ENCODE results near the gene KIF2C. TPM values are rescaled to one million over a fixed set of nuclear protein-coding genes. Genes with fewer than 3 reads are reported as not detected.
"Not testable (repeated sequence)": the region's sequence is repeated elsewhere in the genome, so short reads cannot be mapped to it uniquely, and the experiment has no call there.

Gene KIF2C
- total and polyA plus RNA-seq, 10 donors: 1.4 to 7.6 (median 4.5) TPM

DNA sequence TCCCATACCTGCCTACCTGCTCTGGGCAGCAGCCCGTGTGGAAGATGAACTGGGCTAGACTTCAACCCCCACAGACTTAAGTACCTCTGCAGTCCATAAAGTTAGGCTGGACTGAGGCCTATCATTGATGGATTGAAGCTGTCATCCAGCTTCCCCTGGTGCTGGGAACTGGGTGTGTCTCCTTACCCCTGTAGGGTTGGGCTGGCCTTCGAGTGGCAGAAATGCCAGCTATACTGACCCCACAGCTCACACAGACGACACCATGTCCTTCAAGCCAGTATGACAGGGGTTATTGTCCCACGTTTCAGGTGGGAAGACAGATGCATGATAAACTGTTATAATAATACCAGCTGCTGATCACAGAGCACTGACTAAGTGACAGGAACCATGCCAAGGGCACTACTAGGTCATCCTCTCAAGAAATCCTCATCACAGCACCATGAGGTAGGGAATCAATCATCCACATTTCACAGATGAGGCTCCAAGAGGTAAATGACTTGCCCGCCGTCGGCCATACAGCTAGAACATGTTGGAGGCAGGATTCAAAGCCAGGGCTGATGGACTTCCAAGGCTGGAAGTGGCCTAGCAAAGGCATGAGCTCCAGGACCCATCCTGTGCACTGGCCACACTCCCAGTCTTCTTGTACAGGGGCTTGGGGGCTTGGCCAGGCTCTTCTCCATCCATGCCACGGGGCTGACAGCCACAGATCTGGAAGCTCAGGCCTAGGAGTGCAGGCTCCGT is 48.7 kb downstream of the KIF2C start, which contains the start of gene BEST4:
Gene BEST4 (minus strand): TSS at position 51 of the 741 bp plus-strand sequence. CDS start 465 bp downstream, outside the sequence.
- Histone ChIP-seq H3K27me3 (replicated peaks in 1 of 7) (no peaks in the 10 kb centered on the region), H3K4me1 (peaks cover 12 to 36% (median 35%) of the 10 kb centered on the region in 6 donors), H3K4me3 (no peak within 1 kb of the TSS), H3K36me3 (no peaks in the 10 kb centered on the region), H3K27ac (peak within 1 kb of the TSS in 2 of 8 donors; percentile 5 to 73), H3K9me3 (no peaks in the 10 kb centered on the region)
- no peak for DNase-seq
- 63 to 86% (median 77%) methylated on average over 3 to 9 of the region's 9 CpGs for WGBS, 5 donors
- TF ChIP-seq POLR2AphosphoS5 (IDR thresholded peaks at IDR 0.05): no peak
- TF ChIP-seq, protein P1, sequence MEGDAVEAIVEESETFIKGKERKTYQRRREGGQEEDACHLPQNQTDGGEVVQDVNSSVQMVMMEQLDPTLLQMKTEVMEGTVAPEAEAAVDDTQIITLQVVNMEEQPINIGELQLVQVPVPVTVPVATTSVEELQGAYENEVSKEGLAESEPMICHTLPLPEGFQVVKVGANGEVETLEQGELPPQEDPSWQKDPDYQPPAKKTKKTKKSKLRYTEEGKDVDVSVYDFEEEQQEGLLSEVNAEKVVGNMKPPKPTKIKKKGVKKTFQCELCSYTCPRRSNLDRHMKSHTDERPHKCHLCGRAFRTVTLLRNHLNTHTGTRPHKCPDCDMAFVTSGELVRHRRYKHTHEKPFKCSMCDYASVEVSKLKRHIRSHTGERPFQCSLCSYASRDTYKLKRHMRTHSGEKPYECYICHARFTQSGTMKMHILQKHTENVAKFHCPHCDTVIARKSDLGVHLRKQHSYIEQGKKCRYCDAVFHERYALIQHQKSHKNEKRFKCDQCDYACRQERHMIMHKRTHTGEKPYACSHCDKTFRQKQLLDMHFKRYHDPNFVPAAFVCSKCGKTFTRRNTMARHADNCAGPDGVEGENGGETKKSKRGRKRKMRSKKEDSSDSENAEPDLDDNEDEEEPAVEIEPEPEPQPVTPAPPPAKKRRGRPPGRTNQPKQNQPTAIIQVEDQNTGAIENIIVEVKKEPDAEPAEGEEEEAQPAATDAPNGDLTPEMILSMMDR (IDR thresholded peaks at IDR 0.05 in 8 of 11, conservative IDR thresholded peaks at IDR 0.05 in 3 of 11): no peak
- no peak for TF ChIP-seq POLR2A (IDR thresholded peaks at IDR 0.05)
- intact Hi-C loops (cut with DNase I; ENCODE audit: low total_unique reads): loop anchor here (5.0 to 10.0 kb wide), 2 partner anchors 34 to 53 kb away; partner anchors contain the start of genes KIF2C and RNU5D-1

GRCh38 chr1:44790968-44791801 is 51.5 kb downstream of the KIF2C start:
- WGBS, 5 donors: 73 to 84% (median 75%) methylated on average over 7 of the region's 7 CpGs
- Histone ChIP-seq H3K4me1 (peaks cover 0 to 7% (median 6%) of the 10 kb centered on the region in 6 donors), H3K27ac (no peak overlapping the region), H3K27me3 (replicated peaks in 1 of 7) (no peaks in the 10 kb centered on the region), H3K9me3 (no peaks in the 10 kb centered on the region), H3K4me3 (no peak overlapping the region), H3K36me3 (no peaks in the 10 kb centered on the region)
- intact Hi-C loops (cut with DNase I; ENCODE audit: low total_unique reads): no loop called here
- TF ChIP-seq POLR2AphosphoS5 (IDR thresholded peaks at IDR 0.05): no peak
- TF ChIP-seq, protein P1 (IDR thresholded peaks at IDR 0.05 in 8 of 11, conservative IDR thresholded peaks at IDR 0.05 in 3 of 11): no peak
- no peak for TF ChIP-seq POLR2A (IDR thresholded peaks at IDR 0.05)
- peak; percentile 61 for DNase-seq

GRCh38 chr1:44792736-44793502 is 53.3 kb downstream of the KIF2C start:
- no peaks in the 10 kb centered on the region for H3K27me3 ChIP-seq (replicated peaks in 1 of 7)
- no peaks in the 10 kb centered on the region for H3K36me3 ChIP-seq
- H3K4me1 ChIP-seq: no peaks in the 10 kb centered on the region
- no peak for TF ChIP-seq POLR2A (IDR thresholded peaks at IDR 0.05)
- TF ChIP-seq, protein P1 (IDR thresholded peaks at IDR 0.05 in 8 of 11, conservative IDR thresholded peaks at IDR 0.05 in 3 of 11): no peak
- TF ChIP-seq POLR2AphosphoS5 (IDR thresholded peaks at IDR 0.05): no peak
- H3K27ac ChIP-seq: no peak overlapping the region
- DNase-seq: peak; percentile 30
- no peak overlapping the region for H3K4me3 ChIP-seq
- intact Hi-C loops (cut with DNase I; ENCODE audit: low total_unique reads): no loop called here
- H3K9me3 ChIP-seq: no peaks in the 10 kb centered on the region
- WGBS, 5 donors: 87 to 93% (median 90%) methylated on average over 9 of the region's 9 CpGs

DNA sequence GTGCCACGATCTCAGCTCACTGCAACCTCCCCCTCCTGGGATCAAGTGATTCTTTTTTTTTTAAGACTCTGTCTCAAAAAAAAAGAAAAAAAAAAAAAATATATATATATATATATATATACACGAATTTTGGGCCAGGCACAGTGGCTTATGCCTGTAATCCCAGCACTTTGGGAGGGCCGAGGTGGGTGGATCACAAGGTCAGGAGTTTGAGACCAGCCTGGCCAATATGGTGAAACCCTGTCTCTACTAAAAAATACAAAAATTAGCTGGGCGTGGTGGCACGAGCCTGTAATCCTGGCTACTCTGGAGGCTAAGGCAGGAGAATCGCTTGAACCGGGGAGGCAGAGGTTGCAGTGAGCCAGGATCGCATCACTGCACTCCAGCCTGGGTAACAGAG is 58.2 kb downstream of the KIF2C start:
- 85 to 96% (median 89%) methylated on average over 8 of the region's 8 CpGs for WGBS, 5 donors
- H3K27me3 ChIP-seq (replicated peaks in 1 of 7); H3K9me3 ChIP-seq; intact Hi-C loops (cut with DNase I; ENCODE audit: low total_unique reads); H3K36me3 ChIP-seq; H3K4me3 ChIP-seq: not testable (repeated sequence)
- peak overlapping the region in 1 of 8 donors; percentile 95 for H3K27ac ChIP-seq
- H3K4me1 ChIP-seq: peaks cover 11 to 36% (median 30%) of the 10 kb centered on the region in 6 donors
- peak; percentile 53 for DNase-seq

Data from spleen (tissue), 11 donors.